ENCODE data around the gene SIAH1. TPM values are rescaled to one million over a fixed set of nuclear protein-coding genes. Genes with fewer than 3 reads are reported as not detected.

SIAH1 gene
- 10 to 100 TPM; 15.2 to 16.1 TPM for total RNA-seq

GRCh38 chr16:48385253-48386150, at the start of gene SIAH1:
SIAH1 (minus strand) TSS chr16:48385413; CDS start chr16:48362428, 22,985 bp downstream.
- WGBS, 2 donors = 0% methylated on average over 11 to 103 of the region's 105 CpGs

GRCh38 chr16:48434653-48435317, 49.6 kb upstream of the SIAH1 start:
- 35 to 38% methylated on average over 4 of the region's 4 CpGs for WGBS, 2 donors
- intact Hi-C loops (cut with DNase I) = no loop called here
- Histone ChIP-seq H3K27ac (peak overlapping the region in 1 of 4 donors; percentile 66), H3K36me3 (replicated peaks in 1 of 2; ENCODE audit: insufficient read depth in 1 of 2, low read depth in 2 of 2) (no peaks in the 10 kb centered on the region), H3K9me3 (no peaks in the 10 kb centered on the region), H3K4me3 (no peak overlapping the region), H3K4me1 (no peaks in the 10 kb centered on the region), H3K27me3 (no peaks in the 10 kb centered on the region)
- DNase-seq = peak in 1 of 4 donors; percentile 48
- TF ChIP-seq POLR2A (IDR thresholded peaks at IDR 0.05) = no peak
- TF ChIP-seq CTCF (IDR thresholded peaks at IDR 0.05) = no peak
- ATAC-seq = no peak

More at GRCh38 chr16:48385253-48386150, at the start of gene SIAH1:
- intact Hi-C loops (cut with DNase I) = no loop called here
- Histone ChIP-seq H3K4me3 (peak within 1 kb of the TSS; percentile 66 to 77), H3K27me3 (no peaks in the 10 kb centered on the region), H3K27ac (peak within 1 kb of the TSS; percentile 95 to 98 (median 96)), H3K4me1 (peaks cover 37% of the 10 kb centered on the region), H3K9me3 (no peaks in the 10 kb centered on the region), H3K36me3 (replicated peaks in 1 of 2; ENCODE audit: insufficient read depth in 1 of 2, low read depth in 2 of 2) (no peaks in the 10 kb centered on the region)
- TF ChIP-seq POLR2A (IDR thresholded peaks at IDR 0.05) (peak; percentile 54 to 69 (median 64)), CTCF (IDR thresholded peaks at IDR 0.05) (peak in 1 of 7 experiments; percentile 17)
- DNase-seq (peak; percentile 82 to 91 (median 85)), ATAC-seq (peak; percentile 90)

- Histone ChIP-seq H3K27ac (peak overlapping the region in 1 of 4 donors; percentile 66), H3K4me3 (no peak overlapping the region), H3K4me1 (no peaks in the 10 kb centered on the region), H3K36me3 (replicated peaks in 1 of 2; ENCODE audit: insufficient read depth in 1 of 2, low read depth in 2 of 2) (no peaks in the 10 kb centered on the region), H3K9me3 (no peaks in the 10 kb centered on the region), H3K27me3 (no peaks in the 10 kb centered on the region)
- DNase-seq (peak in 1 of 4 donors; percentile 22), ATAC-seq (no peak)
- WGBS, 2 donors = 80 to 84% methylated on average over 5 of the region's 5 CpGs
- TF ChIP-seq POLR2A (IDR thresholded peaks at IDR 0.05) (no peak), CTCF (IDR thresholded peaks at IDR 0.05) (no peak)
- intact Hi-C loops (cut with DNase I) = no loop called here
These were observed 48.8 kb upstream of the SIAH1 start for GRCh38 chr16:48433850-48434530.

- TF ChIP-seq POLR2A (IDR thresholded peaks at IDR 0.05) (no peak), CTCF (IDR thresholded peaks at IDR 0.05) (no peak)
- Histone ChIP-seq H3K36me3 (replicated peaks in 1 of 2; ENCODE audit: insufficient read depth in 1 of 2, low read depth in 2 of 2) (no peaks in the 10 kb centered on the region), H3K4me3 (no peak overlapping the region), H3K9me3 (no peaks in the 10 kb centered on the region), H3K27ac (no peak overlapping the region), H3K4me1 (no peaks in the 10 kb centered on the region), H3K27me3 (no peaks in the 10 kb centered on the region)
- 78 to 82% methylated on average over 18 of the region's 18 CpGs for WGBS, 2 donors
- DNase-seq (no peak), ATAC-seq (no peak)
- intact Hi-C loops (cut with DNase I) = no loop called here
These were observed 48.1 kb upstream of the SIAH1 start for GRCh38 chr16:48433116-48433849.

All from body of pancreas (tissue), 4 donors.